ENCODE measurements around the gene PCMT1. TPM values are rescaled to one million over a fixed set of nuclear protein-coding genes. Genes with fewer than 3 reads are reported as not detected.

The PCMT1 gene
- total and polyA plus RNA-seq, 2 of the 13 experiments (the other 11 are each of a cell fraction or from before 2014, with no cell fraction given), result 112 to 169 TPM

GRCh38 chr6:149749594-149750135 lies at the start of gene PCMT1 (continued):
- peak; percentile 41 for TF ChIP-seq ZNF503 (CRISPR knock-in tag; IDR thresholded peaks at IDR 0.05)
- no peak for TF ChIP-seq ZNF101 (CRISPR knock-in tag; IDR thresholded peaks at IDR 0.05; ENCODE audit: borderline replicate concordance, low read depth)
- TF ChIP-seq MXD3 (CRISPR knock-in tag; IDR thresholded peaks at IDR 0.05), result 0 out of 2 replicates have a peak, but pooled peaks have one; percentile 70
- 0 out of 2 replicates have a peak, but pooled peaks have one; percentile 56 for TF ChIP-seq MLLT10 (CRISPR knock-in tag; IDR thresholded peaks at IDR 0.05)
- TF ChIP-seq CEBPZ (IDR thresholded peaks at IDR 0.05; ENCODE audit: low read length), result no peak
- TF ChIP-seq ZNF552 (CRISPR knock-in tag; IDR thresholded peaks at IDR 0.05; ENCODE audit: borderline replicate concordance), result 0 out of 2 replicates have a peak, but pooled peaks have one; percentile 47
- peak; percentile 55; the same call in 1 of the 2 replicates for TF ChIP-seq ZNF749 (CRISPR knock-in tag; IDR thresholded peaks at IDR 0.05; ENCODE audit: borderline replicate concordance)
- no peak; the same call in 1 of the 2 replicates for TF ChIP-seq ZBTB26 (CRISPR knock-in tag; IDR thresholded peaks at IDR 0.05; ENCODE audit: borderline replicate concordance)
- 0 out of 2 replicates have a peak, but pooled peaks have one; percentile 87 for TF ChIP-seq NR1H2 (CRISPR knock-in tag; IDR thresholded peaks at IDR 0.05; ENCODE audit: borderline replicate concordance, low read depth)
- TF ChIP-seq KDM4B (CRISPR knock-in tag; IDR thresholded peaks at IDR 0.05), result no peak
- TF ChIP-seq MBD4 (IDR thresholded peaks at IDR 0.05; ENCODE audit: borderline replicate concordance, low read length), result no peak
- TF ChIP-seq CC2D1A (CRISPR knock-in tag; IDR thresholded peaks at IDR 0.05), result no peak
- TF ChIP-seq FOXP4 (CRISPR knock-in tag; IDR thresholded peaks at IDR 0.05), result no peak
- no peak; the same call in 1 of the 2 replicates for TF ChIP-seq RFX5 (IDR thresholded peaks at IDR 0.05; ENCODE audit: low read depth, low read length)
- TF ChIP-seq FOXK1 (CRISPR knock-in tag; IDR thresholded peaks at IDR 0.05; ENCODE audit: borderline replicate concordance, low read depth), result no peak
